GM23248 (cell line): Measurements from ENCODE around the gene FAM221A. TPM values are rescaled to one million over a fixed set of nuclear protein-coding genes. Genes with fewer than 3 reads are reported as not detected.
A peak's percentile ranks its signal among the peaks of the same experiment; 100 is the strongest.

Experiments used
- DNase-seq: peaks from one replicate; pipeline ENCODE4 v3.0.0-alpha.2; 2015
- H2AFZ ChIP-seq: fragments of 200-600 bp; sonication (generic); 2 replicates; pipeline ENCODE4 v1.6.1; 2016; ENCODE audit warnings: antibody characterized with exemption
- H3F3A ChIP-seq: fragments of 200-600 bp; sonication (generic); 2 replicates; pipeline ENCODE4 v1.6.1; 2016; ENCODE audit warnings: mild to moderate bottlenecking, antibody characterized with exemption, mixed run types; ENCODE audit not compliant: insufficient read depth
- H3K27ac ChIP-seq: fragments of 200-600 bp; sonication (generic); 2 replicates; pipeline ENCODE4 v1.5.1; 2016; ENCODE audit warnings: mild to moderate bottlenecking
- H3K27me3 ChIP-seq: fragments of 200-600 bp; sonication (generic); replicated peaks from 2 replicates; pipeline ENCODE4 v1.6.1; 2016; ENCODE audit warnings: mild to moderate bottlenecking; ENCODE audit not compliant: insufficient read depth
- H3K36me3 ChIP-seq: fragments of 200-600 bp; sonication (generic); 2 replicates; pipeline ENCODE4 v1.6.1; 2016; ENCODE audit warnings: low read depth, mild to moderate bottlenecking
- H3K4me1 ChIP-seq: fragments of 200-600 bp; sonication (generic); 2 replicates; pipeline ENCODE4 v1.6.1; 2016; ENCODE audit warnings: mild to moderate bottlenecking; ENCODE audit not compliant: insufficient read depth
- H3K4me2 ChIP-seq: fragments of 200-600 bp; sonication (generic); one replicate; pipeline ENCODE4 v1.6.1; 2016; ENCODE audit warnings: mild to moderate bottlenecking; ENCODE audit not compliant: unreplicated experiment
- H3K4me3 ChIP-seq: fragments of 200-600 bp; sonication (generic); 2 replicates; pipeline ENCODE4 v1.5.1; 2016; ENCODE audit warnings: mild to moderate bottlenecking
- H3K79me2 ChIP-seq: fragments of 200-600 bp; sonication (generic); 2 replicates; pipeline ENCODE4 v1.6.1; 2016; ENCODE audit warnings: mild to moderate bottlenecking; ENCODE audit not compliant: insufficient read depth
- H3K9ac ChIP-seq: fragments of 200-600 bp; sonication (generic); 2 replicates; pipeline ENCODE4 v1.6.1; 2016; ENCODE audit warnings: mild to moderate bottlenecking
- H3K9me2 ChIP-seq: fragments of 200-600 bp; sonication (generic); 2 replicates; pipeline ENCODE4 v1.6.1; 2016; ENCODE audit warnings: mixed run types, mild to moderate bottlenecking, moderate library complexity; ENCODE audit not compliant: insufficient read depth
- H3K9me3 ChIP-seq: fragments of 200-600 bp; sonication (generic); one replicate; pipeline ENCODE4 v1.6.1; 2017; ENCODE audit warnings: low read depth
- H4K20me1 ChIP-seq: fragments of 200-600 bp; sonication (generic); 2 replicates; pipeline ENCODE4 v1.6.0; 2016; ENCODE audit not compliant: insufficient read depth
- EZH2 ChIP-seq: fragments of 200-600 bp; sonication (generic); IDR thresholded peaks from 2 replicates; pipeline ENCODE4 v1.6.1; 2018; ENCODE audit warnings: antibody characterized with exemption, mild to moderate bottlenecking; ENCODE audit not compliant: insufficient read depth, poor library complexity, severe bottlenecking
- EZH2phosphoT487 ChIP-seq: fragments of 200-600 bp; sonication (generic); IDR thresholded peaks from 2 replicates; pipeline ENCODE4 v1.6.1; 2018; ENCODE audit warnings: antibody characterized with exemption, moderate library complexity, mild to moderate bottlenecking, low read depth; ENCODE audit not compliant: insufficient read depth
- whole genome bisulfite sequencing, 2 experiments: methylation state at CpG; one replicate each; pipeline ENCODE4 v1.1.6; 2015 to 2017; ENCODE audit warnings: low lambda C conversion rate in 2 of 2, low coverage in 1 of 2; ENCODE audit errors: missing lambda C conversion rate in 2 of 2; 5-methylcytosine and 5-hydroxymethylcytosine counted together
- in situ Hi-C: fragments of 300-500 bp; cut with MboI; formaldehyde crosslinking; loops from 2 replicates; pipeline ENCODE4 v1.15.0; 2020
- polyA plus RNA-seq: library from polyadenylated mRNA; unstranded; fragments of >200 nt; fragmentation: Nextera tagmentation; extraction: Ambion mirVana; gene quantifications from 2 replicates; pipeline ENCODE4 v1.2.1, GENCODE V29; 2016
- total RNA-seq: library from RNA; depleted of rRNA; stranded (reverse); fragments of >200 nt; shearing (Covaris generic); gene quantifications from 2 replicates; pipeline ENCODE4 v1.2.3, GENCODE V29; 2014; rRNA removed

Gene FAM221A
- total RNA-seq (0.43 and 4.9 TPM in 2 replicates), polyA plus RNA-seq (0.60 and 0.63 TPM in 2 replicates)

- peak; percentile 85 for DNase-seq
- in situ Hi-C loops, result no loop called here
- no peak for TF ChIP-seq EZH2
- TF ChIP-seq EZH2phosphoT487, result no peak
- no peaks in the 10 kb centered on the region for H3K36me3 ChIP-seq
- no peaks in the 10 kb centered on the region for H3F3A ChIP-seq
- H2AFZ ChIP-seq, result peak within 1 kb of the TSS; percentile 93
- peak within 1 kb of the TSS; percentile 76 for H3K4me3 ChIP-seq
- H3K9ac ChIP-seq, result peak within 1 kb of the TSS; percentile 43
- no peaks in the 10 kb centered on the region for H3K9me2 ChIP-seq
- H3K27ac ChIP-seq, result no peak within 1 kb of the TSS
- WGBS, 2 experiments, result 1 to 3% methylated on average over 32 to 44 of the region's 53 CpGs
- peak within 1 kb of the TSS; percentile 89 for H3K4me2 ChIP-seq
- H4K20me1 ChIP-seq, result no peaks in the 10 kb centered on the region
- H3K9me3 ChIP-seq, result no peaks in the 10 kb centered on the region
- no peaks in the 10 kb centered on the region for H3K79me2 ChIP-seq
- no peaks in the 10 kb centered on the region for H3K4me1 ChIP-seq
- no peaks in the 10 kb centered on the region; the same call in 1 of the 2 replicates for H3K27me3 ChIP-seq
Measured at GRCh38 chr7:23679898-23680413, at the start of gene FAM221A. FAM221A (plus strand) TSS chr7:23680199; CDS start chr7:23680219, 20 bp downstream.

- Histone ChIP-seq H3K9ac (no peak overlapping the region), H3F3A (no peaks in the 10 kb centered on the region), H3K4me1 (no peaks in the 10 kb centered on the region), H3K4me3 (no peak overlapping the region), H4K20me1 (no peaks in the 10 kb centered on the region), H3K4me2 (no peak overlapping the region), H3K27ac (no peak overlapping the region), H3K9me2 (no peaks in the 10 kb centered on the region), H3K79me2 (no peaks in the 10 kb centered on the region), H3K27me3 (no peaks in the 10 kb centered on the region), H2AFZ (no peak overlapping the region), H3K9me3 (no peaks in the 10 kb centered on the region), H3K36me3 (no peaks in the 10 kb centered on the region)
- DNase-seq, result no peak
- in situ Hi-C loops, result no loop called here
- TF ChIP-seq EZH2 (no peak), EZH2phosphoT487 (no peak)
- 81 to 86% methylated on average over 7 of the region's 7 CpGs for WGBS, 2 experiments
Measured at GRCh38 chr7:23633417-23633816, 46.6 kb upstream of the FAM221A start.

- 89 to 92% methylated on average over 1 of the region's 1 CpG for WGBS, 2 experiments
- TF ChIP-seq EZH2phosphoT487, result no peak
- no peak for TF ChIP-seq EZH2
- DNase-seq, result no peak
- no peak overlapping the region for H3K4me3 ChIP-seq
- H3K27ac ChIP-seq, result no peak overlapping the region
- H2AFZ ChIP-seq, result no peak overlapping the region
- no peak overlapping the region for H3K9ac ChIP-seq
- in situ Hi-C loops, result no loop called here
- H3K4me2 ChIP-seq, result no peak overlapping the region
- H3F3A ChIP-seq, result no peaks in the 10 kb centered on the region
- H3K36me3 ChIP-seq, result no peaks in the 10 kb centered on the region
- no peaks in the 10 kb centered on the region for H4K20me1 ChIP-seq
- no peaks in the 10 kb centered on the region for H3K79me2 ChIP-seq
- no peaks in the 10 kb centered on the region for H3K9me2 ChIP-seq
- no peaks in the 10 kb centered on the region for H3K27me3 ChIP-seq
- H3K4me1 ChIP-seq, result no peaks in the 10 kb centered on the region
- H3K9me3 ChIP-seq, result no peaks in the 10 kb centered on the region
Measured at GRCh38 chr7:23645822-23646221, 34.2 kb upstream of the FAM221A start.

- Histone ChIP-seq H3K27me3 (no peaks in the 10 kb centered on the region), H3K4me1 (no peaks in the 10 kb centered on the region), H3F3A (no peaks in the 10 kb centered on the region), H3K4me2 (no peak overlapping the region), H3K36me3 (no peaks in the 10 kb centered on the region), H3K9me3 (no peaks in the 10 kb centered on the region), H3K79me2 (no peaks in the 10 kb centered on the region), H2AFZ (no peak overlapping the region), H4K20me1 (no peaks in the 10 kb centered on the region), H3K27ac (no peak overlapping the region), H3K4me3 (no peak overlapping the region), H3K9me2 (no peaks in the 10 kb centered on the region), H3K9ac (no peak overlapping the region)
- no peak for DNase-seq
- in situ Hi-C loops, result no loop called here
- WGBS, 2 experiments, result 63 to 64% methylated on average over 5 of the region's 5 CpGs
- TF ChIP-seq EZH2 (no peak), EZH2phosphoT487 (no peak)
Measured at GRCh38 chr7:23653942-23654341, 26.1 kb upstream of the FAM221A start.

- H3K27ac ChIP-seq, result no peak overlapping the region
- H3K79me2 ChIP-seq, result no peaks in the 10 kb centered on the region
- no peak overlapping the region for H2AFZ ChIP-seq
- no peaks in the 10 kb centered on the region for H3K36me3 ChIP-seq
- no peaks in the 10 kb centered on the region for H3K27me3 ChIP-seq
- H3K4me2 ChIP-seq, result no peak overlapping the region
- no peak for TF ChIP-seq EZH2
- no peak for TF ChIP-seq EZH2phosphoT487
- peak; percentile 26 for DNase-seq
- in situ Hi-C loops, result no loop called here
- no peaks in the 10 kb centered on the region for H3K9me3 ChIP-seq
- 0% methylated on average over 1 of the region's 1 CpG for WGBS, 2 experiments
- H3K4me3 ChIP-seq, result no peak overlapping the region
- H3F3A ChIP-seq, result no peaks in the 10 kb centered on the region
- no peaks in the 10 kb centered on the region for H3K4me1 ChIP-seq
- H4K20me1 ChIP-seq, result no peaks in the 10 kb centered on the region
- no peak overlapping the region for H3K9ac ChIP-seq
- H3K9me2 ChIP-seq, result no peaks in the 10 kb centered on the region
Measured at GRCh38 chr7:23654508-23654907, 25.5 kb upstream of the FAM221A start.
